PC-3 (cell line): ENCODE data around the gene AGRN. TPM values are rescaled to one million over a fixed set of nuclear protein-coding genes. Genes with fewer than 3 reads are reported as not detected.

Source experiments
- ATAC-seq: fragments of 200-7000 bp; cut with Tn5 transposase; 2 replicates; pipeline ENCODE4 v1.9.1; 2020; ENCODE audit warnings: mild to moderate bottlenecking, moderate library complexity
- BruUV-seq: library from RNA; stranded (reverse); fragments of 400-500 nt; replicated peaks from 2 replicates; lab custom pipeline; 2021; lab: Mats Ljungman, UMichigan
- CTCF ChIA-PET: fragments of 300-600 bp; sonication (Branson Sonifier 250); formaldehyde crosslinking; loops from one replicate; lab custom pipeline; 2022; ENCODE audit warnings: antibody characterized with exemption; lab: Charles Lee
- POLR2A ChIA-PET: fragments of 300-600 bp; sonication (Branson Sonifier 250); formaldehyde crosslinking; loops from one replicate; lab custom pipeline; 2022; ENCODE audit warnings: antibody characterized with exemption; ENCODE audit not compliant: unreplicated experiment; lab: Charles Lee
- DNase-seq: peaks from one replicate; pipeline ENCODE4 v3.0.0-alpha.2; 2015
- H2AFZ ChIP-seq: fragments of 300-600 bp; sonication (generic); 2 replicates; pipeline ENCODE4 v1.6.0; 2016; ENCODE audit warnings: antibody characterized with exemption, low read length
- H3F3A ChIP-seq: fragments of 300-600 bp; sonication (generic); one replicate; pipeline ENCODE4 v1.6.0; 2017; ENCODE audit warnings: antibody characterized with exemption, low read length, control low read depth, mild to moderate bottlenecking; ENCODE audit not compliant: unreplicated experiment
- H3K27ac ChIP-seq: fragments of 300-600 bp; sonication (generic); 2 replicates; pipeline ENCODE4 v1.5.1; 2016; ENCODE audit warnings: mild to moderate bottlenecking, low read length
- H3K27me3 ChIP-seq: fragments of 300-600 bp; sonication (generic); 2 replicates; pipeline ENCODE4 v1.6.1; 2016; ENCODE audit warnings: low read length, mixed read lengths
- H3K36me3 ChIP-seq: fragments of 300-600 bp; sonication (generic); 2 replicates; pipeline ENCODE4 v1.6.1; 2016; ENCODE audit warnings: low read depth, mixed run types, low read length, mixed read lengths
- H3K4me1 ChIP-seq: fragments of 300-600 bp; sonication (generic); 2 replicates; pipeline ENCODE4 v1.5.1; 2016; ENCODE audit warnings: low read length; ENCODE audit not compliant: insufficient read depth
- H3K4me2 ChIP-seq: fragments of 300-600 bp; sonication (generic); 2 replicates; pipeline ENCODE4 v1.6.0; 2016; ENCODE audit warnings: low read length
- H3K4me3 ChIP-seq: fragments of 300-600 bp; sonication (generic); 2 replicates; pipeline ENCODE4 v1.5.1; 2016; ENCODE audit warnings: mild to moderate bottlenecking, low read length, mixed read lengths
- H3K79me2 ChIP-seq: fragments of 300-600 bp; sonication (generic); 2 replicates; pipeline ENCODE4 v1.6.1; 2017; ENCODE audit warnings: low read length, mixed read lengths
- H3K9ac ChIP-seq: fragments of 300-600 bp; sonication (generic); 2 replicates; pipeline ENCODE4 v1.6.0; 2016; ENCODE audit warnings: mild to moderate bottlenecking, low read length
- H3K9me2 ChIP-seq: fragments of 300-600 bp; sonication (generic); replicated peaks from 2 replicates; pipeline ENCODE4 v1.6.1; 2016; ENCODE audit warnings: mixed run types, low read length, mixed read lengths
- H3K9me3 ChIP-seq: fragments of 300-600 bp; sonication (generic); 2 replicates; pipeline ENCODE4 v1.6.1; 2016; ENCODE audit warnings: low read length, mixed read lengths
- H4K20me1 ChIP-seq: fragments of 300-600 bp; sonication (generic); 2 replicates; pipeline ENCODE4 v1.6.1; 2016; ENCODE audit warnings: low read length, mixed read lengths
- CTCF ChIP-seq: fragments of 300-600 bp; sonication (generic); conservative IDR thresholded peaks from 2 replicates; pipeline ENCODE4 v1.5.1; 2017; ENCODE audit warnings: antibody characterized with exemption, low read depth, mild to moderate bottlenecking, low read length
- EZH2 ChIP-seq: fragments of 300-600 bp; sonication (generic); IDR thresholded peaks from one replicate; pipeline ENCODE4 v1.6.1; 2017; ENCODE audit warnings: antibody characterized with exemption, mild to moderate bottlenecking, low read length; ENCODE audit not compliant: unreplicated experiment
- EZH2phosphoT487 ChIP-seq: fragments of 300-600 bp; sonication (generic); IDR thresholded peaks from 2 replicates; pipeline ENCODE4 v1.6.1; 2018; ENCODE audit warnings: mild to moderate bottlenecking, antibody characterized with exemption, low read length, borderline replicate concordance
- intact Hi-C: fragments of 100-400 bp; cut with micrococcal nuclease; formaldehyde crosslinking; loops from 2 replicates; pipeline ENCODE4 v1.9.0; 2023
- total RNA-seq: library from RNA; depleted of rRNA; stranded (reverse); fragments of >200 nt; gene quantifications from 2 replicates; pipeline ENCODE4 v1.2.3, GENCODE V29; 2014

AGRN gene
- total RNA-seq, 1 experiment from 2014 or later, result 273 TPM

- ChIA-PET CTCF (no interaction called here), POLR2A (interaction anchor here (0.6 to 1.1 kb wide), 3 partner anchors 8 to 41 kb away, joined by 3 to 7 read pairs (median 4); partner anchors contain the start of gene ISG15)
- Histone ChIP-seq H3K36me3 (peaks cover 29% of the 10 kb centered on the region), H3F3A (no peaks in the 10 kb centered on the region), H3K4me2 (peak overlapping the region; percentile 99), H3K9me2 (no peaks in the 10 kb centered on the region), H3K27me3 (no peaks in the 10 kb centered on the region), H3K9ac (peak overlapping the region; percentile 93), H3K27ac (peak overlapping the region; percentile 96), H3K4me3 (peak overlapping the region; percentile 84), H2AFZ (no peak overlapping the region), H4K20me1 (peaks cover 30% of the 10 kb centered on the region), H3K79me2 (peaks cover 63% of the 10 kb centered on the region), H3K9me3 (no peaks in the 10 kb centered on the region), H3K4me1 (peaks cover 48% of the 10 kb centered on the region)
- DNase-seq (peak; percentile 91), ATAC-seq (peak; percentile 27)
- BruUV-seq, result TSS peak; percentile 45
- TF ChIP-seq CTCF (no peak), EZH2 (no peak), EZH2phosphoT487 (no peak)
- intact Hi-C loops, result no loop called here
These were observed 1.3 kb downstream of the AGRN start for GRCh38 chr1:1021010-1021919.

DNA sequence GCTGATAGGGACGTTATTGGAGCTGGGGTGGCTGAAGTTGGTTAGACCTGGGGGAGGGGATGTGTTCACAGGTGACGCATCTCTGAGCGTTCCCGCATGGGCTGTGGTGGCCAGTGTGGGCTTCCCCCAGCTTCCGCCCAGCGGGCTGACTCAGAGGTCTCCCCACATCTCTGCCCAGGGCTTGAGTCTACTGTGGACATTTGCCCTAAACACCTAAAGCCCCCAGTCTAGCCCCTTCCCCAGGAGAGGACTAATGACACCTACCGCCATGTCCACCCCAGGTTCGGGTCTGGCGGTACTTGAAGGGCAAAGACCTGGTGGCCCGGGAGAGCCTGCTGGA, 2.0 kb downstream of the AGRN start:
- Histone ChIP-seq H3K4me1 (peaks cover 48% of the 10 kb centered on the region), H4K20me1 (peaks cover 36% of the 10 kb centered on the region), H3K4me3 (peak overlapping the region; percentile 84), H3K9ac (peak overlapping the region; percentile 93), H3K27me3 (no peaks in the 10 kb centered on the region), H3K36me3 (peaks cover 35% of the 10 kb centered on the region), H2AFZ (no peak overlapping the region), H3K79me2 (peaks cover 69% of the 10 kb centered on the region), H3K27ac (peak overlapping the region; percentile 96), H3K9me3 (no peaks in the 10 kb centered on the region), H3F3A (no peaks in the 10 kb centered on the region), H3K4me2 (peak overlapping the region; percentile 99), H3K9me2 (no peaks in the 10 kb centered on the region)
- no TSS peak for BruUV-seq
- TF ChIP-seq CTCF (no peak), EZH2 (no peak), EZH2phosphoT487 (no peak)
- DNase-seq (peak; percentile 92), ATAC-seq (peak; percentile 31)
- ChIA-PET CTCF (no interaction called here), POLR2A (interaction anchor here (0.6 to 1.1 kb wide), 3 partner anchors 8 to 40 kb away, joined by 3 to 7 read pairs (median 4); partner anchors contain the start of gene ISG15)
- intact Hi-C loops, result no loop called here
